Measurements from ENCODE around the gene PRAMEF12.
"Not testable (repeated sequence)": the region's sequence is repeated elsewhere in the genome, so short reads cannot be mapped to it uniquely, and the experiment has no call there.

PRAMEF12 gene
- 0 reads per million in 4 experiments for total RNA-seq

- DNase-seq, result no peak
Measured at GRCh38 chr1:12773438-12773837, at the start of gene PRAMEF12. TSS of gene PRAMEF12 (plus strand) at chr1:12773738. CDS start at chr1:12774868, 1,130 bp downstream.

DNA sequence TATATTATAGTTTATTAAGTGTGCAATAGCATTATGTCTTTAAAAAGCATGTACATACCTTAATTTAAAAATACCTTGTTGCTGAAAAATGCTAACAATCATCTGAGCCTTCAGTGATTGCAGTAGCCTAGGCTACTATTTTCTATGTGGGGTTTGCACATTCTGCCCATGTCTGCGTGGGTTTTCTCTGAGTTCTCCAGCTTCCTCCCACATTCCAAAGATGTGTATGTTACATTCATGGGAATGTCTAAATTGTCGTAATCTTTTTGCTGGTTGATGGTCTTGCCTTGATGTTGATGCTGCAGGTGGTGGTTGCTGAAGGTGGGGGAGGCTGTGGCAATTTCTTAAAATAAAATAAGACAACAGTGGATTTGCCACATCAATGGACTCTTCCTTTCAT is 45.1 kb upstream of the PRAMEF12 start:
- DNase-seq, result no peak

- DNase-seq, result no peak
Measured at GRCh38 chr1:12730156-12730555, 43.4 kb upstream of the PRAMEF12 start.

- DNase-seq, result not testable (repeated sequence)
Measured at GRCh38 chr1:12731084-12731483, 42.5 kb upstream of the PRAMEF12 start.

DNA sequence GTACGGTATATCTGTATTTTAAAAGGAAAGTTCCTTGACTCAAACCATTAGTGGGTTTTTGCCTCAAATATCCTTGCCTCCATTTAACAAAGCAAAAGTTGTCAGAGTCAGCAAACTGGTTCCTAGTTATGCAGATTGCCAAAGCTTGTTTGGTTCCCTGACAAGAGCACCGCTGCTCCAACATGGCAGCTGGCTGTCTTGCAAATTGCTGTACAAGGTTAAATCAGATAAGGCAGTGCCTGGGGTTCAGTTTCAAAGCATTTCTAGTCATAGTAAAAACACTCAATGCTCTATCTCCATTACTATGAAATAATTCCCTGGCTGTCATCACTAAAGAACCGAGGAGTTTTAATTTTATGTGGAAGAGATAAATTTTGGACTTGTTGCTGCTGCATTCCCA is 38.9 kb upstream of the PRAMEF12 start:
- no peak for DNase-seq

DNA sequence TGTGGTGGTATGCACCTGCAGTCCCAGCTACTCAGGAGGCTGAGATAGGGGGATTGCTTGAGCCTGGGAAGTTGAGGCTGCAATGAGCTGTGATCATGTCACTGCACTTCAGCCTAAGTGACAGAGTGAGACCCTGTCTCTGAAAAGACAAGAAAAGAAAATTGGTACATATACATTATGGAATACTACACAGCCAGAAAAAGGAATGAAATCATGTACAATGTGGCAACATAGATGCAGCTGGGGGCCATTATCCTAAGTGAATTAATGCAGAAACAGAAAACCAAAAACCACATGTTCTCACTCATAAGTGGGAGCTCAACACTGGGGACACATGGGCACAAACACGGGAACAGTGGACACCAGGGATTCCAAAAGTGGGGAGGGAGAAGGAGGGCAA is 34.6 kb upstream of the PRAMEF12 start:
- DNase-seq, result no peak

DNA sequence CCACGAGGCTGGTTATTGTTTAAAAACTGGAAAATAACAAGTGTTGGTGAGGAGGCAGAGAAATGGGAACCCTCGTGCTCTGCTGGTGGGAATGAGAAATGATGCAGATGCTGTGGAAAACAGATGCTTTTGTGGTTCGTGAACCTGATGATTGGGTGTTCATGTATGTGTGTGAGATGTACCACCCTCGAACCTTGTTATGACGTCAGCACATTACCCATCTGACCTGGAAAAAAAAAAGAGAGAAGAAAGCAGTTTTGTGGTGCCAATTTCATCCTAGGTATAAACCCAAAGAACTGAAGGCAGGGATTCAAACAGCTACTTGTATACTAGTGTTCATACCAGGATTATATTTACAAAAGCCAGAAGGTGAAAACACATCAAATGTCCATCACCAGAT is 33.9 kb upstream of the PRAMEF12 start:
- no peak for DNase-seq

- DNase-seq, result no peak
Measured at GRCh38 chr1:12741946-12742345, 31.6 kb upstream of the PRAMEF12 start.

- DNase-seq, result no peak
Measured at GRCh38 chr1:12745126-12745991, 28.2 kb upstream of the PRAMEF12 start.

DNA sequence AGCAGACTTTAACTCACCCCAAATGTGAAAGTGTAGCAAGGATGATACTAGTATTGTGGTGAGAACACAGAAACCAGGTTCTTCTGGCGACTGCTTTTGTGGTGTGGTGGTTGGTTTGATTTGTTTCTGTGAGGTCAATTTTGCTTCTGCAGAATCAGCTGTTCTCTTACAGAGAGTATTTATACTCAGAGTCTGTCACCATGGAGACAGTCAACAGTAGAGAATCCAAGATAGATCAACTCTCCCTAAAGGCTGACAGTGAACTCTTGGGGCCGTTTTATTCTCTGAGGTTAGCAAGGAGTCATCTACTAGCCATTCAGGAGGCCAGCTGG is 27.6 kb upstream of the PRAMEF12 start, which contains the start of gene CFAP107:
TSS of gene CFAP107 (plus strand) at position 209 of the 332 bp plus-strand sequence. CDS start 231 bp downstream, outside the sequence.
- DNase-seq, result no peak

- DNase-seq, result no peak
Measured at GRCh38 chr1:12748778-12749355, 24.7 kb upstream of the PRAMEF12 start.

GRCh38 chr1:12754738-12755137 is 18.8 kb upstream of the PRAMEF12 start:
- no peak for DNase-seq

DNA sequence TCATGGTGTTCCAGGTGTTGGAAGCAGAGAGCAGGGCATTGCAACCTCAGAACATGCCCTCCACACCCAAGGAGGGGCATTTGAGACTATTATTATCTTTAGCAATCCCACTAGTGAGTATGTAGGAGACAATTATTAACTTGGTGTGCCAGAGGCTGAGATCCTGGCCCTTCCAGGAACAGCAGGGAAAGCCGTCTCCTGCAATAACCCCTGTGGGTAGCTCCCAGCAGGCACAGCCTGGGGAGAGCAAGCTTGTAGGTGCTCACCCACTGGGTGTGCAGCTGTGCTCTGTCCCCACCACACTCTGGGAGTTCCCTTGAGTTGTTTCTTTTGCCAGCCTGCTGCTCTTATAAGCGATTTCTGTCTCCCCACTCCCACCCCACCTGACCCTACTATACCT is 17.3 kb upstream of the PRAMEF12 start:
- DNase-seq, result no peak

DNA sequence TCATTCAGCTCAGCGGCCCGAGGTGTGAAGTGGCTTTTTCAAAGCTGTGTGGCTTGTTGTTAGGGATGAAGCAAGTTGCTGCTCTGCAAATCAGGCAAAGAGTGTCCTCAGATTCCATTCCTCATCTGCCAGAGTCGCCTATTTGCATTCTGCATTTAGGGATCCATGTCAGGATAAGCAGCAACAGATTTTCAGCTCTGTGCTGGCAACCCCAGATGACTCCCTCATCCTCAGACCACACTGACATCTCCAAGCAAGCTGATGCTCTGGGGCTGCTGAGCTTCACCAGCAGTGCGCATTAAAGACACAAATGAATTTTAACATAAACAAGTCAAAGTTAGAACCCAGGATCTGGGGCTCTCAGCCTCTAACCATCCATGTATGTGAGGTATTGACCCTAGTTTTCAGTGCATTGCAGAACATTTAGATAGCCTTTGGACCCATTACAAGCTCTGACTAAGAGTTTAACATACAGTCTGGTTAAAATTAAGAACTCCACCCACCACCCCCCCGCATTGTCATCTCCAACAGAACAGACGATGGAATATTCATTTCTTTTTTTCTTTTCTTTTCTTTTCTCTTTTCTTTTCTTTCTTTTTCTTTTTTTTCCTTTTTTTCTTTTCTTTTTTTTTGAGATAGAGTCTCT is 16.6 kb upstream of the PRAMEF12 start:
- DNase-seq, result no peak

GRCh38 chr1:12757836-12758235 is 15.7 kb upstream of the PRAMEF12 start:
- DNase-seq, result no peak

- DNase-seq, result no peak
Measured at GRCh38 chr1:12760256-12760795, 13.2 kb upstream of the PRAMEF12 start.

GRCh38 chr1:12761781-12762180 is 11.8 kb upstream of the PRAMEF12 start:
- no peak for DNase-seq

DNA sequence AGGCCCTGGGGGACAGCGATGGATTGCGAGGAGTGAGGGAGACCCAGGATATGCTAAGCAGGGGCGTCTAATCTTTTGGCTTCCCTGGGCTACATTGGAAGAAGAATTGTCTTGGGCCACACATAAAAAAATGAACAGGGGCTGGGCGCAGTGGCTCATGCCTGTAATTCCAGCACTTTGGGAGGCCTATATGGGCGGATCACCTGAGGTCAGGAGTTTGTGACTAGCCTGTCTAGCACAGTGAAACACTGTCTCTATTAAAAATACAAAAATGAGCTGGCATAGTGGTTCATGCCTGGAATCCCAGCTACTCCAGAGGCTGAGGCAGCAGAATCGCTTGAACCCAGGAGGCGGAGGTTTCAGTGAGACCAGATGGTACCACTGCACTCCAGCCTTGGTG is 10.8 kb upstream of the PRAMEF12 start:
- DNase-seq, result no peak

- no peak for DNase-seq
Measured at GRCh38 chr1:12763479-12763878, 10.1 kb upstream of the PRAMEF12 start.

DNA sequence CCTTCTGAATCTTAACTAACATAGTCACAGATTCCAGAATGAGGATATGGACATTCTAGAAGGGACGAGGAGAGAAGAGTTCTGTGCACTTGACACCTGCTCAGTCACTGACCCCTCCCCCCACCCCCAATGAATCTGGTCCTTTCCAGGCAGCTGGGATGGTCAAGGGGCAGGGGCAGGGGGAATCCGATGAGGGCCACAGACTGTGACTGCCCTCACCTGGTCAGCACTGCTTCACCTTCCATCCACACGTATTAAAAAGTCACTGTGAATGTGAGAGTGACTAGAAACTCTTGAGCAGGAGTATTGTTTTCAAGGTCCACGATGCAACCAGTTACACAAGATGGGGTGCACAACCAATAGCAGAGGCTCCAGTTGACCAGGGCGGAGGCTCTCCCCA is 9.5 kb upstream of the PRAMEF12 start:
- no peak for DNase-seq

DNA sequence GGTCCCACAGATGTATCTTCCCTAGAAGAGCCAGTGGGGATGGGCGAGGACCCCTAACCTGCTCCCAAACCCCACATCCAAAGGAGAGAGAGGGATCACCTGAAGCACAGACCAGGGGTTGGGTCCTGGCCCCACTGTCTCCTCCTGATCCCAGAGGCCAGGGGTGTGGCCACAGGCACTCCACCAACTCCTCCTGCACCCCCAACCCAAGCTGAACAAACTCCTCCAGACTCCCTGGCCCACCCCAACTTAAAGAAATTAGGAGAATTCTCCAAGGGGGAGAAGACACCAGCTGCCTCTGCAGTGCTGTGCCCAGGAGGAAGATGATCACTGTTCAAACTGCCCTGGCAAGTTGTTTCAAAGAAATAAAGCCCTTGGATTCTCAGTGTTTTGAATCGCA is 4.5 kb upstream of the PRAMEF12 start:
- no peak for DNase-seq

- no peak for DNase-seq
Measured at GRCh38 chr1:12769976-12770505, 3.5 kb upstream of the PRAMEF12 start.

DNA sequence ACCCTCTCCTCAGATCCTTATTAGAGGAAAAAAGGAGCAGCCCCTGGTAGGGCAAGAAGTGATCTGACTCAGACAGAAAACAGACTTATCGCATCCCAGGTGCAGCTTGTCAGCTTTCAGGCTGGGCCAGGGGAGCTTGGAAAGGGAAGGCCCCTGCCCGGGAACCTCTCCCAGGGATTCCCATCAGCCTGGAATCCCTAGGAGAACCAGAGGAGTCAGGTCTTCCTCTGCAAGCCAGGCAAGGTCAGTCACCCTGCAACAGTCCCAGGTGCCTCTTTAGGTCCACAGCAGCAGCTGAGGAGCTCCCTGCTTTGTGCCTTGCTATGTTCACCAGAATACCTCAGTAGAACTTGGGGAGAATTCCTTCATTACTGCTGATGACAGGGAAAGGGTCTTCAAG is 2.9 kb upstream of the PRAMEF12 start:
- DNase-seq, result no peak

Measured in effector CD8-positive, alpha-beta T cell (primary cell).